GM21515 (cell line): Measurements from ENCODE around the gene KCND1.
"Not testable (repeated sequence)": the region's sequence is repeated elsewhere in the genome, so short reads cannot be mapped to it uniquely, and the experiment has no call there.

Experiments used
- ATAC-seq: cut with Tn5 transposase; IDR thresholded peaks from one replicate; pipeline ENCODE4 v1.9.1; 2021; ENCODE audit not compliant: unreplicated experiment

Gene KCND1

GRCh38 chrX:48971249-48972219 lies at the start of gene KCND1:
Gene KCND1 (minus strand): TSS chrX:48971844. CDS start chrX:48970271, 1,573 bp downstream.
- no peak for ATAC-seq

DNA sequence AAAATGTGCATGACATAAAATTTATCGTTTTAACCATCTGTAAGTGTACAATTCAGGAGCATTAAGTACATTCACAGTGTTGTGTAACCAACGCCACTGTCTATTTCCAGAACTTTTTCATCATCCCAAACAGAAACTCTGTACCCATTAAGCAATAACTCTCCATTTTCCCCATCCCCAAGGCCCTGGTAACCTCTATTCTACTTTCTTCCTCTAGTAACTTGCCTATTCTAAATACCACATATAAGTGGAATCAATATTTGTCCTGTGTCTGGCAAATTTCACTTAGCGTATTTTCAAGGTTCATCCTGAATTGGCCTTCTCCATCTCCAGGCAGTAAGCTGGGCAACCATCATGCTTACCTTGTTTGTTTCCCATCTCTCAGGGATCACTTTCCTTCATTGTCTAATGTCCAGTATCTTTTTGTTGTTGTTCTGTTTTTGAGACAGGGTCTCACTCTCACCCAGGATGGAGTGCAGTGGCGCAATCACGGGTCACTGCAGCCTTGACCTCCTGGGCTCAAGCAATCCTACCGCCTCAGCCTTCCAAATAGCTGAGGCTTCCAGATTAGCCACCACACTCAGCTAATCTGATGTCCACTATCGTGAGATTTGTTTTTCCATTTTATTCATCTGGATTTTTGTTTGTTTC lies 48.1 kb upstream of the KCND1 start:
- no peak for ATAC-seq

DNA sequence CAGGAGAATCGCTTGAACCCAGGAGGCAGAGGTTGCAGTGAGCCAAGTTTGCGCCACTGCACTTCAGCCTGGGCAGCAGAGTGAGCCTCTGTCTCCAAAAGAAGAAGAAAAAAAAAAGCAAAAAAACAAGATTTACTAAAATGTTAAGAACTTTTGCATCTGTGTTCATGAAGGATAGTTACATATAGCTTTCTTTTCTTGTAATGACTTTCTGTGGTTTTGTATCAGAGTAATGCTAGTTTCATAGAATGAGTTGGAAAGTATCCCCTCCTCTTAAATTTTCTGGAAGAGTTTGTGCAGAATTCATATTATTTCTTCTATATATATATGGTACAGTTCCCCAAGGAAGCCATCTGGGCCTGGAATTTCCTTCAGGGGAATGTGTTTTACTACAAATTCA lies 47.4 kb upstream of the KCND1 start:
- ATAC-seq: no peak

GRCh38 chrX:49003696-49004095 lies 32.1 kb upstream of the KCND1 start:
- ATAC-seq: no peak

- peak; percentile 76 for ATAC-seq
Measured at GRCh38 chrX:49002091-49002935, 30.7 kb upstream of the KCND1 start, which contains the start of gene GRIPAP1. Gene GRIPAP1 (minus strand): TSS chrX:49002264. CDS start chrX:49002229, 35 bp downstream.

DNA sequence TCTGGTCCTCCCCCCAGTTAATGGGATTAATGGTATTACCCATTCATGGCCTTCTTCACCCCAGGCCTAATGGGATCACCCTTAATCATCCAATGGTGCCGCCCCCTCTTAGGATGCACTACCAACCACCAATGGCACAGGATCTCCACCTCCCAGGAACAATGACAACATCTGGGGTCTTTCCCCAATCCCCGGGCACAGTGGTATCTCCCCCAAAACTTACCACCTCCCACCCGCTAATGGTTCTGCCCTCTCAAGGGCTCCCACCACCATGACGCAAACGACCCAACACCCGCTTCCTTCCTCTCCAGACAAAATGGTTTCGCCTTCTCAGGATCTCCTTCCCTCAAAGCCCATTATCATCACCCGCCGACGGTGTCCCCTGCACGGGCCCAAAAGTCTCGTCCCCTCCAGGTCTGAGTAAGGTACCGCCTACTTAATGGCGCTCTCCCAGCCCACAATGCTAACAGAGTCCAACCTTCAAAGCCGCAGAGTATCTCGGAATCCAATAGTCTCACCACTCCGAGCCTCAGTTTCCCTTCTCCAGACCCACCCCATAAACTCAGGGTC lies 30.0 kb upstream of the KCND1 start:
- ATAC-seq: peak; percentile 40

GRCh38 chrX:49000636-49001035 lies 29.0 kb upstream of the KCND1 start:
- ATAC-seq: no peak

- no peak for ATAC-seq
Measured at GRCh38 chrX:48999030-48999429, 27.4 kb upstream of the KCND1 start.

- no peak for ATAC-seq
Measured at GRCh38 chrX:48998391-48998790, 26.7 kb upstream of the KCND1 start.

DNA sequence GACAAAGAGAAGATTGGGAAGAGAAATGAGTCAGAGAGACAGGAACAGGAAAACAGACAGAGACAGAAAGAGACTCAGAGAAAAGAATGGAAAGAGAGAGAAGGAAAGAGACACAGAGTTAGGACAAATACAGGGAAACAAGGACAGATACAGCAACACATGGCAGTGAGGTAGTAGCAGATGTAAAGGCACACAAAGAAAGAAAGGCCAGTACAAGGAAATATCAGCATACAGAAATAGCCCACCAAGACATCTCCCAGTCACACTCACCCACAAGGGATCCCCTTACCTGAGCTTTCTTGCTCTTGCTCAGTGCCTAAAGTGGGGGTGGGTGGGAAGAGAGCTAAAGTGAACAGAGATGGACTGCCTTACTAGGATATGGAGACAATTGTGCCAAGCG lies 26.2 kb upstream of the KCND1 start:
- ATAC-seq: no peak

DNA sequence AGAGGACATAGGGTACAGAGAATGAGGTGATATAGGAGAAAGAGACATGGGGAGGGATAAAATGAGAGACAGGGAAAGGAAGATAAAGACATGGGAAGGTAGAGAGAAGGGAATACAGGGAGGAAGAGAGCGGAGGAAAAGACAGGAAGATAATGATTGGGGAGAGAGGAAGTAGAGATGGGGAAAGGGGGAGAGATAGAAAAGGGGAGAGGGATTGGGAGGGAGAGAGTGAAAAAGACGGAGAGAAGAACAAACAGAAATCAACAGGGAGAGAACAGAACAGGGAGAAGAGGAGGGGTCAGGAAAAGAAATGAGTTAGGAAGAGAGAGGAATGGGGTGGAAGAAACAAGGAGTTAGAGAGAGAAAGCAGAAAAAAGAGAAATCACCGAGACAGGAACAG lies 25.8 kb upstream of the KCND1 start:
- no peak for ATAC-seq

DNA sequence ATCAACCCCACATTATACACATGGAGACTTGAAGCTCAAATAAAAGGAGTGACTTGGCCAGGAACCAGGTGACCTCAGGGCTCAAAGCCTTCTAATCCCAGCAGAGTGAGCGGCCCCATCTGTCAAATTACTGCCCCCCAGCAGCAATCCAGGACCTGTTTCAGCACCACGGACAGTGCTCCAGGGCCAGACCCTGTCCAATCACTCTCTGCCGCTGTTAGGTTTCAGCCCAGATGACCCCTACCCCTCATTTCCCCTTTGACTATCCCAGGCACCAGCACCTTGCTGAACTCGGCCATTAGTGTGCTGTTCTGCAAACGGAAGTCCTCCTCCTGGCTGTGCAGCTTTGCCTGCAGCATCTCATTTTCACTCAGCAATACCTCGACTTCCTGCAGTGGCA lies 25.3 kb upstream of the KCND1 start:
- no peak for ATAC-seq

GRCh38 chrX:48992341-48992740 lies 20.7 kb upstream of the KCND1 start:
- ATAC-seq: no peak

DNA sequence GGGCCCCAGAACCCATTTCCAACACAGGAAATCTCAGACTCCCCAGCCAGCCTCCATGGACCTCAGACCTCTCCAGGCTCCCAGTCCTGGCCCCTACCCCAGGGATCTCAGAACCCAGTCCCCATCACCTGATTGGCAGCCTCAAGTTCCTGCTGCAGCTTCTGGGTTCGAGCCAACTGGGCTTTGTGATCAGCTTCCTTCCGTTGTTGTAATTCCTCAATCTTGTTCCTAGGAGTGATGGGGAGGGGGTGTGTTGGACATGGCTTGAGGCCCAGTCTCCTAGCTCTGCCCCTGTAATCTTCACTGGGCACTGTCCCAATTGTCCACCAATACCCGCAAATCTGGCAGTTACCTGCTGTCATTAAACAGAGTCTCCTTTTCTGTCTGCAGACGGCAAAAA lies 17.8 kb upstream of the KCND1 start:
- no peak for ATAC-seq

DNA sequence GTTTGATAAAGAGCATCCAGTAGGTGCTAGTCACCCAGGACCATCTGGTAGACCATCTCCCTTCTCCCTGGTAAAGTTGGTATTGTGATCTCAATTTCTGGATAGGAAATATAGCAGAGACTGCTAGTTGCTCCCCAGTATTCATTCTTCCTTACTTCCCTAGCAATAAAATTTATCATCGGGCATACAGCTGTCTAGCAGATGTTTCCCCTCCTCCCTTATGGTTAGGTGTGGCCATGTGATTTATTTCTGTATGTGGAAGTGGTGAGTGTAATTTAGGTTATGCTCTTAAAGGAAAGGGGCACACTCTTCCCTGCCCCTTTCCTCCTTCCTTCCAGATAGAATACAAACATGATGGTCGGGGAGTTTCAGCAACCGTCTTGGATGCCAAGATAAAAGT lies 12.3 kb upstream of the KCND1 start:
- ATAC-seq: no peak

GRCh38 chrX:48983081-48983480 lies 11.4 kb upstream of the KCND1 start:
- ATAC-seq: no peak

DNA sequence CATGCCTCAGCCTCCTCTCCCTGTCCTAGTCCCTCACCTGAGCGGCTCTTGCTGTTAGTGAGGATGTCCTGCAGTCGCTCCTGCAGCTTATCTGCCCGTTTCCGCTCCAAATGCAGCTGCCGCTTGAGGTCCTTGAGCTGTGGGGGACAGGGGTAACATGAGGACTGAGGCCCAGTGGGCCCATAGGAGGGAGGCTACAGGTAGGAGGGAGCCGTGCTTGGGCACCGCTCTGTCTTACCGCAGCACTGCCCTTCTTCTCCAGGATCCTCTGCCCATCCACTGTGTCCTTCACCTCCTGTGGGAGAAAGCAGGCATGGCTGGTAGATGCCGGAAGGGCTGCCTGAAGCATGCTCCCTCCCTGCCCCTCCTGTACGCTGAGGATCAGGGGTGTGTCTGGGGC lies 9.5 kb upstream of the KCND1 start:
- no peak for ATAC-seq

DNA sequence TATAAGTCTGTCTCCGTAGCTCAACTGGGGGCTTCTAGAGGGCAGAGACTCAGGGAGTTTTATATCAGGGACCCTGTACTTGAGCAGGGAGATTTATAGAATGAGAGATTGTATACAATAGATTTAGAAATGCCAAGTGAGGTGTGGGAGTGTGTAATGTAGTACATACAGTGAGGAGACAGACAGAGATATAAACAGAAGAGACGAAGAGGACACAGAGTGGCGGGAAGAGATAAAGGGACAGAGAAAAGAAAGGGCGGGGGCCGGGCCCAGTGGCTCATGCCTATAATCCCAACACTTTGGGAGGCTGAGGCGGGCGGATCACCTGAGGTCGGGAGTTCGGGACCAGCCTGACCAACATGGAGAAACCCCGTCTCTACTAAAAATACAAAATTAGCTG lies 8.7 kb upstream of the KCND1 start:
- ATAC-seq: not testable (repeated sequence)

- ATAC-seq: no peak
Measured at GRCh38 chrX:48978226-48978625, 6.6 kb upstream of the KCND1 start.

GRCh38 chrX:48976086-48976485 lies 4.4 kb upstream of the KCND1 start:
- ATAC-seq: no peak

- ATAC-seq: no peak
Measured at GRCh38 chrX:48975541-48975940, 3.9 kb upstream of the KCND1 start.
